ENCODE results near the gene ERLEC1. TPM values are rescaled to one million over a fixed set of nuclear protein-coding genes. Genes with fewer than 3 reads are reported as not detected.

ERLEC1 gene
- total RNA-seq, 4 donors from 2014 or later = 34.4 to 54.1 (median 44.5) TPM

- TF ChIP-seq CTCF (IDR thresholded peaks at IDR 0.05) (no peak), POLR2AphosphoS5 (IDR thresholded peaks at IDR 0.05) (peak; percentile 6)
- 68 to 78% methylated on average over 2 of the region's 2 CpGs for WGBS, 2 donors (ENCODE audit: low coverage in 1 of 2)
- Histone ChIP-seq H3K4me1 (peaks cover 0 to 22% (median 0%) of the 10 kb centered on the region in 3 donors), H3K36me3 (peaks cover 0 to 22% of the 10 kb centered on the region in 2 donors), H3K9me3 (no peaks in the 10 kb centered on the region), H3K27ac (no peak overlapping the region), H3K27me3 (no peaks in the 10 kb centered on the region), H3K4me3 (no peak overlapping the region)
- peak; percentile 73 for ATAC-seq
These were observed 42.3 kb upstream of the ERLEC1 start for GRCh38 chr2:53744395-53745065.

GRCh38 chr2:53750041-53750768, 36.6 kb upstream of the ERLEC1 start:
- H3K36me3 ChIP-seq = peaks cover 0 to 22% of the 10 kb centered on the region in 2 donors
- no peaks in the 10 kb centered on the region for H3K9me3 ChIP-seq
- TF ChIP-seq CTCF (IDR thresholded peaks at IDR 0.05) (no peak), EP300 (IDR thresholded peaks at IDR 0.05) (no peak), POLR2A (IDR thresholded peaks at IDR 0.05) (no peak), POLR2AphosphoS5 (IDR thresholded peaks at IDR 0.05) (no peak)
- H3K4me3 ChIP-seq = no peak overlapping the region
- peaks cover 0 to 15% (median 0%) of the 10 kb centered on the region in 3 donors for H3K4me1 ChIP-seq
- H3K27ac ChIP-seq = no peak overlapping the region
- 38 to 64% methylated on average over 3 to 4 of the region's 4 CpGs for WGBS, 2 donors (ENCODE audit: low coverage in 1 of 2)
- ATAC-seq = no peak
- no peaks in the 10 kb centered on the region for H3K27me3 ChIP-seq

GRCh38 chr2:53751728-53752127, 35.1 kb upstream of the ERLEC1 start:
- TF ChIP-seq POLR2A (IDR thresholded peaks at IDR 0.05) (no peak), POLR2AphosphoS5 (IDR thresholded peaks at IDR 0.05) (no peak), EP300 (IDR thresholded peaks at IDR 0.05) (no peak)
- H3K4me1 ChIP-seq = peaks cover 0 to 13% (median 0%) of the 10 kb centered on the region in 3 donors
- peaks cover 0 to under 1% (median 0%) of the 10 kb centered on the region in 3 donors for H3K9me3 ChIP-seq
- no peak overlapping the region for H3K27ac ChIP-seq
- H3K4me3 ChIP-seq = no peak overlapping the region
- no peaks in the 10 kb centered on the region for H3K27me3 ChIP-seq
- peaks cover 0 to 33% of the 10 kb centered on the region in 2 donors for H3K36me3 ChIP-seq
- ATAC-seq = no peak
- 38 to 57% methylated on average over 1 of the region's 1 CpG for WGBS, 2 donors (ENCODE audit: low coverage in 1 of 2)

- Histone ChIP-seq H3K27me3 (no peaks in the 10 kb centered on the region), H3K4me3 (no peak overlapping the region), H3K36me3 (peaks cover 0 to 34% of the 10 kb centered on the region in 2 donors), H3K27ac (no peak overlapping the region), H3K4me1 (peaks cover 0 to 13% (median 0%) of the 10 kb centered on the region in 3 donors), H3K9me3 (peaks cover 0 to 6% (median 0%) of the 10 kb centered on the region in 3 donors)
- 92% methylated on average over 4 of the region's 4 CpGs; no CpG with 5 or more reads in 1 of the 2 donors for WGBS, 2 donors (ENCODE audit: low coverage in 1 of 2)
- no peak for TF ChIP-seq CTCF (IDR thresholded peaks at IDR 0.05)
- TF ChIP-seq POLR2A (IDR thresholded peaks at IDR 0.05) = no peak
- TF ChIP-seq POLR2AphosphoS5 (IDR thresholded peaks at IDR 0.05) = no peak
- TF ChIP-seq EP300 (IDR thresholded peaks at IDR 0.05) = no peak
- no peak for ATAC-seq
These were observed 34.5 kb upstream of the ERLEC1 start for GRCh38 chr2:53752385-53752784.

- no peak for ATAC-seq
- H3K27me3 ChIP-seq = no peaks in the 10 kb centered on the region
- TF ChIP-seq CTCF (IDR thresholded peaks at IDR 0.05) (no peak), POLR2AphosphoS5 (IDR thresholded peaks at IDR 0.05) (no peak), POLR2A (IDR thresholded peaks at IDR 0.05) (no peak), EP300 (IDR thresholded peaks at IDR 0.05) (no peak)
- H3K36me3 ChIP-seq = peaks cover 0 to 32% of the 10 kb centered on the region in 2 donors
- H3K27ac ChIP-seq = no peak overlapping the region
- peaks cover 0 to 13% (median 0%) of the 10 kb centered on the region in 3 donors for H3K4me1 ChIP-seq
- H3K4me3 ChIP-seq = no peak overlapping the region
- peaks cover 0 to 6% (median 0%) of the 10 kb centered on the region in 3 donors for H3K9me3 ChIP-seq
These were observed 33.8 kb upstream of the ERLEC1 start for GRCh38 chr2:53753041-53753440.
